GM10248 (cell line): Measurements from ENCODE around the gene MESD.
"Not testable (repeated sequence)": the region's sequence is repeated elsewhere in the genome, so short reads cannot be mapped to it uniquely, and the experiment has no call there.

ENCODE experiments used
- CTCF ChIA-PET: fragments of 300-600 bp; sonication (Branson Sonifier 250); formaldehyde crosslinking; extraction: SDS; loops from one replicate; lab custom pipeline; 2021; ENCODE audit warnings: antibody characterized with exemption; lab: Yijun Ruan, JAX
- POLR2A ChIA-PET: fragments of 350-650 bp; sonication (Branson Sonifier 250); formaldehyde crosslinking; extraction: SDS; loops from one replicate; lab custom pipeline; 2020; ENCODE audit warnings: antibody characterized with exemption; lab: Yijun Ruan, JAX
- DNase-seq: peaks from one replicate; pipeline ENCODE4 v3.0.0; 2012; ENCODE audit errors: extremely low spot score
- CTCF ChIP-seq: IDR thresholded peaks from 2 replicates; pipeline ENCODE4 v1.5.1; 2012; ENCODE audit warnings: mild to moderate bottlenecking, low read depth; ENCODE audit errors: extremely low read depth, missing control alignments, control extremely low read depth

The MESD gene

GRCh38 chr15:80967451-80967850 lies 22.2 kb downstream of the MESD start:
- ChIA-PET CTCF (interaction anchor here (1.2 to 6.9 kb wide), 7 partner anchors 9 to 514 kb away, joined by 3 to 77 read pairs (median 13); no protein-coding TSS in a partner anchor), POLR2A (interaction anchor here (0.5 kb wide), 1 partner anchor 93 kb away, joined by 4 read pairs; no protein-coding TSS in a partner anchor)
- no peak for TF ChIP-seq CTCF
- no peak for DNase-seq

- ChIA-PET CTCF (interaction anchor here (1.2 to 6.9 kb wide), 7 partner anchors 9 to 513 kb away, joined by 3 to 77 read pairs (median 13); no protein-coding TSS in a partner anchor), POLR2A (no interaction called here)
- no peak for TF ChIP-seq CTCF
- DNase-seq: no peak
Measured at GRCh38 chr15:80966431-80967197, 23.0 kb downstream of the MESD start.

- CTCF ChIA-PET, POLR2A ChIA-PET, DNase-seq: not testable (repeated sequence)
Measured at GRCh38 chr15:80965454-80965853, 24.2 kb downstream of the MESD start.

- no peak for TF ChIP-seq CTCF
- CTCF ChIA-PET: interaction anchor here (1.1 to 8.4 kb wide), 3 partner anchors 11 to 505 kb away, joined by 3 to 77 read pairs (median 5); no protein-coding TSS in a partner anchor
- no peak for DNase-seq
- POLR2A ChIA-PET: no interaction called here
Measured at GRCh38 chr15:80958818-80959495, 30.7 kb downstream of the MESD start.

GRCh38 chr15:80957976-80958375 lies 31.6 kb downstream of the MESD start:
- no peak for TF ChIP-seq CTCF
- POLR2A ChIA-PET: no interaction called here
- no peak for DNase-seq
- CTCF ChIA-PET: interaction anchor here (1.9 to 8.4 kb wide), 2 partner anchors 12 to 308 kb away, joined by 5 to 77 read pairs; no protein-coding TSS in a partner anchor

GRCh38 chr15:80957556-80957955 lies 32.1 kb downstream of the MESD start:
- no peak for DNase-seq
- ChIA-PET CTCF (interaction anchor here (1.9 to 8.4 kb wide), 2 partner anchors 12 to 308 kb away, joined by 5 to 77 read pairs; no protein-coding TSS in a partner anchor), POLR2A (no interaction called here)
- no peak for TF ChIP-seq CTCF

GRCh38 chr15:80955571-80956452 lies 33.8 kb downstream of the MESD start:
- DNase-seq, POLR2A ChIA-PET: not testable (repeated sequence)
- CTCF ChIA-PET: interaction anchor here (8.4 kb wide), 1 partner anchor 14 kb away, joined by 77 read pairs; no protein-coding TSS in a partner anchor
